Measurements from ENCODE around the gene TSPAN3.
A peak's percentile ranks its signal among the peaks of the same experiment; 100 is the strongest.

The TSPAN3 gene

DNA sequence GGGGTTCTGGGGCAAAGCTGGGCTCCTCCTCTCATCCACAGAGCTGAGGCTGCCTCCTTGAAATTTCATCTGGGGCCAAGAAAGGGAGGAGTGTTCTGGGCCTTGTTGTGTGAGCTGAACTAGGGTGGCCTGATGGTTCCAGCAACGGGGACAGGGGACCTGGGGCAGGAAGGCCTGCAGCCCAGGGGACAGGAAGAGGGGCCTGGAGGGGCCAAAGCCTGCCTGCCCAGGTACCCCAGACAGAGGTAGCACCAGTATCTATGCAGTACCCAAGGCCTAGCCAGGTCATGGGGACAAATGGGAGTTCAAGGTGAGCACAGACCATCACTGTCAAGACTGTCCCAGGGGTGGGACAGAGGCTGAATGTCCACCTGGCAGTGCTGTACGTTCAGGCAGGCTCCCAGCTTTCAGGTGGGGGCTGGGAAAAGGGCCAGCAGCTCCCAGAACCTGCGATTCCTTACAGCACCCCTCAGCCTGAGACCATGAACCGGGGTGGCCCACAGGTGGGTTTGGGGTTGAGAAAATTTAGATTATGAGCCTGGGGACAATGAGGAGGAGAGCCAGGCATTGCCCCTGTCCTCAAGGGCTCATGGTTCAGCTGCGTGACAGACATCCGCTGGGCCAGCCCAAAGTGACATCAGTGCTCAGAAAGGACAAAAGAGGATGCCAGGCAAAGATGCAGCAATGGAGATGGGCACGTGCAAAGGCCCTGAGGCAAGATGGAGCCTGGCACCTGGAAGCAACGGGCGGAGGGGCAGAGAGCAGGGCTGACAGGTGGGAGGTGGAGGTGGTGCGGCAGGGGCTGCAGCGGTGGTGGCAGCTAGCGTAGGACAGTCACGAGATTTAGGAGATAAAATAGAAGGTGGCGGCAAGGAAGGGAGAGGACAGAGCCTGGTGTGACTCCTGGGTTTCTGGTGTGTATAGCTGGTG, 48.0 kb downstream of the TSPAN3 start:
- Mint-ChIP-seq H3K4me1 (ENCODE audit: low read depth) (peaks cover 52% of the 10 kb centered on the region), H3K27me3 (ENCODE audit: low read depth) (no peaks in the 10 kb centered on the region), H3K27ac (peak overlapping the region; percentile 97), H3K9me3 (no peaks in the 10 kb centered on the region), H3K36me3 (ENCODE audit: low read depth) (peaks cover 61% of the 10 kb centered on the region), H3K4me3 (peak overlapping the region; percentile 77)
- no peak for DNase-seq (ENCODE audit: low spot score)

DNA sequence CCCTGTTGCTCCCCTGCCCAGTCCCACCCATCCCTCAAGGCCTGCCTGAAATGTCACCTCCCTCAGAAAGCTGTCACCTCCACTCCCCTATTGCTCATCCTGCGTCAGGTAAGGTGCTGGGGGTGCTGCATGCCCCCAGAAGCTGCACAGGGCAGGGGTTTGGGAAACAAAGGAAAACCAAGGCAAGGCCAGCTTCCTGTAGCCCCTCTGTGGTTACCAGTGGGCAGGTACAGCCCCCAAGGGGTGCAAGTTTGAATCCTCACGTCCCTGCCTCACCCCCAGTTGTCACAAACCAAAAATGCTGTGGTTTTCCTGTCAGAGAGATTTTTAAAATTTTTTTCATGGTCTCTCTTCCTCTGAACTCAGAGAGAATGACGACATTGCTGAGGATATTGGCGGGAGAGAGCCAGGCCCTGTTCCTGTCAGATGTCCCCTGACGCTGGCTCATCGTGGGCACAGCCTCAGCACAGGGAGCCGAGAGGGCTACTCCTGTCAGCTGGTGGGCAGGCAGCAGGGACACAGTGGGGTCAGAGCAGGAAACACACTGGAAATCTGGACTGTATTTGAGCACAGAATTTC, 49.0 kb downstream of the TSPAN3 start:
- peak; percentile 65 for DNase-seq (ENCODE audit: low spot score)

DNA sequence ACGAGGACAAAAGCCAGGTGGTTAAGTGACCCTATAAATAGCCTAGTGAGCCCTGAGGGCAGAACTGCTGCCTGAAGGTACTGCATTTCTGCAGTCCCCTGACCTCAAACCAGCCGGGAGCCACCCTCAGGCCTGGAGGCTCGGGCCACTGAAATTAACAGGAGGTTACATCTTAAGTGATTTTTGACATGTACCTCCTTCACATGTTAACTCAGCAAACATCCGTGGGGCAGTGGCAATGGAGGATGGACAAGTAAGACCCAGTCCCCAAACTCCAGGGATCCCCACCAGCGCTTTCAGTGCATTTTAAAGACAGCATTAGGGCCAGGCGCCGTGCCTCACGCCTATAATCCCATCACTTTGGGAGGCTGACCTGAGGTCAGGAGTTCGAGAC, 49.8 kb downstream of the TSPAN3 start:
- H3K27me3 Mint-ChIP-seq (ENCODE audit: low read depth), result no peaks in the 10 kb centered on the region
- H3K9me3 Mint-ChIP-seq, result no peaks in the 10 kb centered on the region
- H3K27ac Mint-ChIP-seq, result peak overlapping the region; percentile 97
- H3K36me3 Mint-ChIP-seq (ENCODE audit: low read depth), result peaks cover 50% of the 10 kb centered on the region
- peaks cover 50% of the 10 kb centered on the region for H3K4me1 Mint-ChIP-seq (ENCODE audit: low read depth)
- peak overlapping the region; percentile 77 for H3K4me3 Mint-ChIP-seq
- DNase-seq (ENCODE audit: low spot score), result no peak

More for the DNA sequence above, 49.0 kb downstream of the TSPAN3 start:
- H3K4me1 Mint-ChIP-seq (ENCODE audit: low read depth), result peaks cover 52% of the 10 kb centered on the region
- H3K27me3 Mint-ChIP-seq (ENCODE audit: low read depth), result no peaks in the 10 kb centered on the region
- H3K4me3 Mint-ChIP-seq, result peak overlapping the region; percentile 77
- H3K36me3 Mint-ChIP-seq (ENCODE audit: low read depth), result peaks cover 54% of the 10 kb centered on the region
- no peaks in the 10 kb centered on the region for H3K9me3 Mint-ChIP-seq
- peak overlapping the region; percentile 97 for H3K27ac Mint-ChIP-seq

DNA sequence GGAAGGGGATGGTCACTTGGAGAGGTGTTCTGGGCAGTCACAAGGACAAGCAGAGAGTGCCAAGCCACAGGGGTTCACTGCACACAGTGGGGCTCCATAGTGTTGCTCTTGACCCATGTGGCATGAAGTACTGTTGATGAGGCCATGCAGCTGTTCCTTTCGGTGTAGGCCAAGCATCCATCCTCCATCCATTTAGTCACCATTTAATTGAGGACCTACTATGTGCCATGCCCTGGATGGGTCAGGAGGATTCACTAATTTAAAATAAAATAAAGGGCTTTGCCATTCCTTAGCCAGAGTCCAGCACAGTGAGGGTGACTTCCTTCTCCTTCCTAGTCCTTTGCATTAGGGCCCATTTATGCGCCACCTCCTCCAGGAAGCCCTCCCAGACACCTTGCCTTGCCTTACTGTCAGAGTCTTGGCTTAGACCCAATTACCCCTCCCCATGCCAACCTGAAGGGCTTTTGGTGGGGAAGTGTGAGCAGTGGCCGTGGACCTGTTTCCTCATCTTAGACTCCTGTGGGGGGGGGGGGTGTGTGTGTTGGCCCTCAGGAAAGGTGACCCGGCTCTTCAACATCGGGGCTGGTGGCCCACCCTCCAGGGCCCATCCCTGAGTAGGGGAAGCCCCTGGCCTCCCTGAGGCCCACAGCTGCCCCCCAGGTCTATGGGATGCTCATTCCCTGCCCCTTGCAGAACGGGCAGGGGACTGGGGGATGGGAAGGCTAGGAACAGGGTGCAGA, 50.4 kb downstream of the TSPAN3 start:
- Mint-ChIP-seq H3K36me3 (ENCODE audit: low read depth) (peaks cover 47% of the 10 kb centered on the region), H3K27me3 (ENCODE audit: low read depth) (no peaks in the 10 kb centered on the region), H3K9me3 (no peaks in the 10 kb centered on the region), H3K4me3 (no peak overlapping the region), H3K4me1 (ENCODE audit: low read depth) (peaks cover 49% of the 10 kb centered on the region), H3K27ac (peak overlapping the region; percentile 97)
- DNase-seq (ENCODE audit: low spot score), result no peak

DNA sequence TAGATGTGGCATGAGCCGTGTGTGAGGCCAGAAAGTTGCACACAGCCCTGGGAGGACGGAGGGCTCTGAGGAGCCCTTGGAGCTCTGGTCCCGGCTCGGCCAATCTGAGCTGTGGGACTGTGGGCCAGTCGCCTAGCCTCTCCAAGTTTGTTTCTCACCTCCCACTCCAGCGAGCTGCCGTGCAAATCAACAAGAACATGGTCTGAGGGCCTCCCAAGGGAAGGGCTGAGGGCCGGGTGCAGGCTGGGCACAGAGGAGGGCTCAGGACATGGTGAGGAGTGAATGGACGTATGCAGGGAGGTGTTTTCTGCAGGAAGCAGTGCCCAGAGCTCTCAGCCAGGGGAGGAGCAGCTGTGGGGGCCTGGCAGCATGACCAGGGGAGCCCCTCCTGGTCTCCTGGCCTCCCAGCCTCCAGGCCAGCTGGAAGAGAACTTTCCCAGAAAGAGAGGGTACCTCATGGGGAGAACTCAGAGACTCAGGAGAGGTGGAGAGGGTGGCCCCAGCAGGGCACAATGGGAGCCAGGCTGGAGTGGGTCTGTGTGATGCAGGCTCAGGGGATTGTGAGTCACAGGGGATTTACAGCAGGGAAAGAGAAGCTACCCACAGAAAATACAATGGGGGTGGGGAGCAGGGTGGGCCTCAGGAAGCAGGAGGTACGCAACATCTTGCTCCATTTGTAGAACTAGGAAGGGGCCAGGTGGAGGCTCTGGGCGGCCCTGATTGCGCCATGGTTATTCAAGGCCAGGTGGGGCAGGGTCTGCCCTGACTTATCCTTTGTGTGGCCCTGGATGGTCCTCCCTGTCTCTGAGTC, 51.2 kb downstream of the TSPAN3 start:
- Mint-ChIP-seq H3K27ac (peak overlapping the region; percentile 73), H3K36me3 (ENCODE audit: low read depth) (peaks cover 49% of the 10 kb centered on the region), H3K9me3 (no peaks in the 10 kb centered on the region), H3K4me3 (peak overlapping the region; percentile 29), H3K27me3 (ENCODE audit: low read depth) (no peaks in the 10 kb centered on the region), H3K4me1 (ENCODE audit: low read depth) (peaks cover 57% of the 10 kb centered on the region)
- DNase-seq (ENCODE audit: low spot score), result peak; percentile 44

DNA sequence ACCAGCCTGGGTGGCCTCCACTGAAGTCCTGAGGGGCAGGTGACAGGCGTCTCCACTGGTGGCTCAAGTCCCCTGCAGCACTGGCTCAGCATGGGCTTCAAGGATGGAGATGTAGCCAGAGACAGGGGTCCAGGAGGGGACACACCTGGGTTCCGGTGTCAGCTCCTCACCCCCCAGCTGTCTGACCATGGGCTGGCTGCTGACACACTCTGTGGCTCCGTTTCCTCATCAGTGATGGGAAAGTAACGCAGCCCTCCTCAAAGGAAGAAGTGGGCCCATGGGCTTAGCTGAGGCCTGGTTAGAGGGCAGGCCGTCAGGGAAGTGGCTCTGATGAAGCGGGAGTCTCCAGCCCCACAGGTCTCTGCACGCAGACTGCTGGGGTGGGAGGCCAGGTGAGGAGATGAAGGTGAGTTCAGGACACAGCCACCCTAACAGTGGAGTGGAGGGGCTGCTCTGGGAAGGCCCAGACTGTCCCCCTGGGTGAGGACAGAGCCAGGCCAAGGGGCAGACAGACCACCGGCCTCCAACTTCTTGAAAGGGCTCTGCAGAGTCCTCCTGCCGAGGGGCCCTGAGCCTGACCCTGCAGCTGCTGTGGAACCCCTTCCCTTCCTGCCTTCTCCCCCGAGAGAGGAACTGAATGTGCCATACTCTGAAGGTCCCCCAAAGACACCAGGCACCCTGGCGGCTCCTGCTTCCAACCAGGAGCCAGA, 52.0 kb downstream of the TSPAN3 start:
- H3K4me3 Mint-ChIP-seq, result peak overlapping the region; percentile 29
- H3K4me1 Mint-ChIP-seq (ENCODE audit: low read depth), result peaks cover 61% of the 10 kb centered on the region
- no peak for DNase-seq (ENCODE audit: low spot score)
- peak overlapping the region; percentile 73 for H3K27ac Mint-ChIP-seq
- H3K36me3 Mint-ChIP-seq (ENCODE audit: low read depth), result peaks cover 47% of the 10 kb centered on the region
- no peaks in the 10 kb centered on the region for H3K27me3 Mint-ChIP-seq (ENCODE audit: low read depth)
- H3K9me3 Mint-ChIP-seq, result no peaks in the 10 kb centered on the region

DNA sequence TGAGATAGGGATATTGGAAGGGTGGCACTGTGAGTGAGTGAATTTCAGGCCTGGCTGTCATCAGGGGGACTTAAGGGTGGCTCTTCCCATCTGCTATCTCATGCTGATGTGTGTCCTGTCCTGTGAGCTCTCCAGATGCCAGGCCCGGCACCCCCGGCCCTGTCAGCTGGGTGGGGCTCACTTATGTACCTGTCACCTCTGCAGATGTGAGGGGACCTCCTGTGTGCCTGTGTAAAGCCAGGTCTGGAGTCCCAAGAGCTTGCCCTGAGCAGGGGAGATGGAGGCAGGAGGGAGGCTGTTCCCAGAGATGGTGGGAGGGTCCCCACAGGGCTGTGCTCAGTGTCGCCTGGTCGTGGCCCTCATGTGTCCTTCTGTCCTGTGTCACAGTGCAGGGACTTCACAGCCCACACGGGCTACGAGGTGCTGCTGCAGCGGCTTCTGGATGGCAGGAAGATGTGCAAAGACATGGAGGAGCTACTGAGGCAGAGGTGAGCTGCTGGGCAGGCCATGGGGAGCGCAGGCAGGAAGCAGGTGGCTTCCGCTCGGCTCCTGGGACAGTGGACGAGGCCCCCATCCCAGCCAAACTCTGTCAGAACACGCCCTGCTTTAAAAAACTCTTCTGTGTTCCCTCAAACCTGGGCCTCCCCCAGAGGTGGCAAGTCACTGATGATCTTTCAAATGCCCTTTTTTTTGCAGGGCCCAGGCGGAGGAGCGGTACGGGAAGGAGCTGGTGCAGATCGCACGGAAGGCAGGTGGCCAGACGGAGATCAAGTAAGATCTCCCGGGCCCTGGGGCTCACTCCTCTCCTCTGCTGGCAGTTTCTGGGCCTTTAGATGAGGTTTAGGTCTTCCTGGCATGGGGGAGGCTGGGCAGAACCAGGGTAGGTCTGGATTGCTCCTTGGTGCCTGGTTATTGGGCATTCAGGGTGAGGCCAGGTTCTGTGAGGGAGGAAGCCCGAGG, 52.9 kb downstream of the TSPAN3 start:
- peaks cover 44% of the 10 kb centered on the region for H3K36me3 Mint-ChIP-seq (ENCODE audit: low read depth)

DNA sequence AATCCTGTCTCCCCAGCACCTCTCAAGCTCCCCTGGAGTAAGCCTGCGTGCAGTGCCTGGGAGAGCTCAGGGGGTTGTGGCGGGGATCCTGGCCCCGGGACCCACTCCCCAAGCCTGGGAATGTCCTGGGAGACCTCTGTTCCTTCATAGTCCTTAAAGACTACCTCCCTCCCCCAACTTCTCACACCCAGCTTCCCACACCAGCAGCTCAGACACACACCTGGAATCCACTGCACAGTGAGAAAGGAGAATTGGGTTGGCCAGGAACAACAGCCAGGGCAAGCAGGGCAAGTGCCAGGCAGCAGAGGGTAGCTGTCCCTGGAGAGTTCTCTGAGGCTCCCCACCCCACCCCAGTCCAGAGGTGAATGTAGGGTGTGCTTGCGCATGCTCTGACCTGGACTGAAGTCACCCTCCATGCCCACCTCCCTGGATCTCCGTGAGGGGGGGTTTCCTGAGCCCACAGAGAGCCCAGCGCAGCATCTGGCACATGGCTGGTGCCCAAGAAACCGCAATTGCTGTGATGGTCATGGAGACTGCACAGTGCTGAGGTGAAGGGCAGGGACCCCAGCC, 53.7 kb downstream of the TSPAN3 start:
- no peaks in the 10 kb centered on the region for H3K27me3 Mint-ChIP-seq (ENCODE audit: low read depth)
- H3K4me1 Mint-ChIP-seq (ENCODE audit: low read depth), result peaks cover 62% of the 10 kb centered on the region
- peak overlapping the region; percentile 48 for H3K27ac Mint-ChIP-seq
- H3K36me3 Mint-ChIP-seq (ENCODE audit: low read depth), result peaks cover 45% of the 10 kb centered on the region
- DNase-seq (ENCODE audit: low spot score), result no peak
- no peaks in the 10 kb centered on the region for H3K9me3 Mint-ChIP-seq
- H3K4me3 Mint-ChIP-seq, result no peak overlapping the region

More for the DNA sequence above, 52.9 kb downstream of the TSPAN3 start:
- peaks cover 61% of the 10 kb centered on the region for H3K4me1 Mint-ChIP-seq (ENCODE audit: low read depth)
- H3K27me3 Mint-ChIP-seq (ENCODE audit: low read depth), result no peaks in the 10 kb centered on the region
- H3K27ac Mint-ChIP-seq, result peak overlapping the region; percentile 72
- DNase-seq (ENCODE audit: low spot score), result no peak
- no peaks in the 10 kb centered on the region for H3K9me3 Mint-ChIP-seq
- H3K4me3 Mint-ChIP-seq, result no peak overlapping the region

DNA sequence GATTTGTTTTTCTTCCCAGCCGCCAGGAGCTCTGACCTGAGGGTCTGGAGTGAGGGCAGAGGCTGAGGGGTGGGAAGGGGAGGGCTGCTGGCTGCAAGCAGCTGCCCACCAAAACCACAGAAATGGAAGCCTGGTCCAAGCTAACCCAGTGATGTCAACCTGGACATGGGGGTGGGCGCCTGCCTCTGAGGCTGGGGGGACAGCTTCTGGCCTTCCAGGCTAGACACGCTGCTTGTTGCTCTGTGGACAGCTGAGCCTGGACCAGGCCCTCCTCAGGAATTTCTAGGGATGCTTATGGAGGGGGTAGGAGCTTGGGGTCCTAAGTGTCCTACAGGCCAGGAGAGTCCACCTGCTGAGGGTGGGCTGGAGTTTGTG, 54.6 kb downstream of the TSPAN3 start:
- no peak for DNase-seq (ENCODE audit: low spot score)
- Mint-ChIP-seq H3K9me3 (no peaks in the 10 kb centered on the region), H3K4me3 (no peak overlapping the region), H3K4me1 (ENCODE audit: low read depth) (peaks cover 59% of the 10 kb centered on the region), H3K27ac (peak overlapping the region; percentile 60), H3K36me3 (ENCODE audit: low read depth) (peaks cover 44% of the 10 kb centered on the region), H3K27me3 (ENCODE audit: low read depth) (no peaks in the 10 kb centered on the region)

DNA sequence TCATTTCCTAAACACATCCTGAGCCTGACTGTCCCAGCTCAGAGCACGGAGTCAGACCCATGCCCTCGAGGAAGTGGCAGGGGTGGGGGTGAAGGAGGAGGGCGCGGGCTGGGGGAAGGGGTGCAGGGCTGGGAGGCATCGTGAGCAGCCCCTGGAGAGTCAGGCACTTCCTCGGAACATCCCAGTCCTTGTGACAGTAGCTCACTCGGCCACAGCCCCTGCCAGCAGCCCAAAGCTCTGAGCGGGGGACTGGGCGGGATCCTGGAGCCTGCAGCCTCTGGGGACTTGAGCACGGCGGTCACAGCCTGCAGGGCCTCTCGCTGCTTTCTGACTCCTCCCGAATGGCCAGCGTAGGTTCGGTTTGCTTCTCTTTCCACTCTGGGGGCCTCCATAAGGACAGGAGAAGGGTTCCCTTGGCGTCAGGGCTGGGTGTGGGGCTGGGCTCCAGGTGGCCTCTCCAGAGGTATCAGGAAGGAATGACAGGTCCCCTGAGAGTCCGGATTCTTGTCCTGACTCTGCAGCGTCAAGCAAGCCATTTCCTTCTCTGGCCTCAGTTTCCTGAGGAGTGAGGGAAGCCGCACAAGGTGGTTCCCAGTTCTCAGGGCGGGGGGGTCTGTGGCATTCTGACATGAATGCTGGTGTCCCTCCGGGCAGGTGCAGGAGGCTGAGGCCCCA, 55.1 kb downstream of the TSPAN3 start:
- no peaks in the 10 kb centered on the region for H3K27me3 Mint-ChIP-seq (ENCODE audit: low read depth)
- no peaks in the 10 kb centered on the region for H3K9me3 Mint-ChIP-seq
- no peak for DNase-seq (ENCODE audit: low spot score)
- H3K27ac Mint-ChIP-seq, result peak overlapping the region; percentile 80
- peak overlapping the region; percentile 65 for H3K4me3 Mint-ChIP-seq
- peaks cover 59% of the 10 kb centered on the region for H3K4me1 Mint-ChIP-seq (ENCODE audit: low read depth)
- H3K36me3 Mint-ChIP-seq (ENCODE audit: low read depth), result peaks cover 44% of the 10 kb centered on the region

DNA sequence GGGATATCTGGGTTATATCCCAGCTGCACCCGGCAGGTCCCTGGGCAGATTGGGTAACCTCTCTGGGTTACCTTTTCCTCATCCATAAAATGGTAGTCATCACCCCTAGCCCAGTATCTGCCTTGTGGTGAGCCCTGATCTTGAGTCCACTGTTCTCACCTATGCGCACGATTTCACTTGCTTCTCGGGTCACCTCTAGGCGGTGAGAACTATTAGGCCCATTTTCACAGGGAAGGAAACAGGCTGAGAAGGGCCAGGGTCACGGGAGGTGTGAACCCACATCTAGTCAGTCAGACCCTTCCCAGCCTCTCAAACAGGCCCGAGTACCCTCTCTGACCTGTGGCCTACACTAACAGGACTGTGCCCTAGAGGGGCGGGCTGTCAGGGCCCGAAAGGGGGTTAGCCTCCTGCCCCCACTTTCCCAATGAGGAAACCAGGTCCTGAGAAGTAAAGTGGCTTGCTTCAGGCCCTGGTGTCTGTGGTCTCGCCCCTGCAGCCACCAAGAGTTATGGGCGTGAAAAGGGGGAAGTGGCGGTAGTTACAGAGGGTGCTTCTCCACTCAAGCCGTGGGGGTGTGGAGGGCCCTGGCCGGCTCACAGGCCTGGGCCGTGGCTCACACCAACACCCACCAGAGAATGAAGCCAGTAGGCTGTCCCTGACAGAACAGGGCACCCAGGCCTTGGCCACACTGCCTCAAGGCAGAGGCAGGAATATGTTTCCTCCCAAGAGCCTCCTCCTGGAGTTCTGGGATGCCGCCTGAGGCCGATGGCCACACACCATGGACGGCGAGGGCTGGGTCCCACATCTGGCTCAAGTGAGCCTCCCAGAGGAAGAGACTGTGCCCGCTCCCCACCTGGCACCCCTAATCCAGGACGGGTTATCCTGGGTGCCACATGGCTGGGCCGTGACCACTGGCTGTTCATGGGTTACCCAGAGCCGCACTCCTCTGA, 56.5 kb downstream of the TSPAN3 start:
- Mint-ChIP-seq H3K4me3 (peak overlapping the region; percentile 86), H3K27me3 (ENCODE audit: low read depth) (no peaks in the 10 kb centered on the region), H3K27ac (peak overlapping the region; percentile 94), H3K36me3 (ENCODE audit: low read depth) (peaks cover 40% of the 10 kb centered on the region), H3K9me3 (no peaks in the 10 kb centered on the region), H3K4me1 (ENCODE audit: low read depth) (peaks cover 56% of the 10 kb centered on the region)
- no peak for DNase-seq (ENCODE audit: low spot score)
